SU-DHL-6 (cell line): ENCODE results near the gene ZFP36L1.

ENCODE experiments used
- H2AFZ ChIP-seq: fragments of 200-600 bp; sonication (generic); 2 replicates; pipeline ENCODE4 v1.6.1; 2014; ENCODE audit warnings: low read depth, mild to moderate bottlenecking, moderate library complexity, mixed read lengths, antibody characterized with exemption, low read length; ENCODE audit not compliant: severe bottlenecking
- H3F3A ChIP-seq: fragments of 200-600 bp; shearing (Covaris generic); 2 replicates; pipeline ENCODE4 v1.6.0; 2016; ENCODE audit warnings: antibody characterized with exemption, mild to moderate bottlenecking; ENCODE audit not compliant: insufficient read depth
- H3K27ac ChIP-seq: fragments of 200-600 bp; sonication (generic); 2 replicates; pipeline ENCODE4 v1.5.1; 2016; ENCODE audit warnings: low read depth, mild to moderate bottlenecking, low read length, moderate library complexity, mixed read lengths
- H3K27me3 ChIP-seq: fragments of 200-600 bp; sonication (generic), shearing (Covaris generic); 2 replicates; pipeline ENCODE4 v1.6.0; 2014; ENCODE audit warnings: mild to moderate bottlenecking, low read length
- H3K36me3 ChIP-seq: fragments of 200-600 bp; sonication (generic); 2 replicates; pipeline ENCODE4 v1.6.1; 2014; ENCODE audit warnings: mild to moderate bottlenecking, low read length, mixed read lengths
- H3K4me2 ChIP-seq: fragments of 300-600, 200-600 bp; shearing (Covaris generic), sonication (generic); 2 replicates; pipeline ENCODE4 v1.6.0; 2014; ENCODE audit warnings: low read length, low read depth, mild to moderate bottlenecking; ENCODE audit not compliant: poor library complexity, severe bottlenecking
- H3K4me3 ChIP-seq: fragments of 200-600 bp; sonication (generic); 2 replicates; pipeline ENCODE4 v1.5.1; 2014; ENCODE audit warnings: antibody characterized with exemption, low read length, mild to moderate bottlenecking, mixed read lengths; ENCODE audit not compliant: insufficient read depth, poor library complexity, severe bottlenecking
- H3K79me2 ChIP-seq: fragments of 200-600 bp; sonication (generic); 2 replicates; pipeline ENCODE4 v1.6.1; 2014; ENCODE audit warnings: mild to moderate bottlenecking, low read length, moderate library complexity; ENCODE audit not compliant: insufficient read depth
- H3K9ac ChIP-seq: fragments of 200-600 bp; sonication (generic); 2 replicates; pipeline ENCODE4 v1.7.0; 2014; ENCODE audit warnings: mild to moderate bottlenecking, low read length
- H3K9me2 ChIP-seq: fragments of 200-600 bp; sonication (generic); replicated peaks from 2 replicates; pipeline ENCODE4 v1.6.1; 2014; ENCODE audit warnings: low read length; ENCODE audit not compliant: insufficient read depth
- H3K9me3 ChIP-seq: fragments of 200-600 bp; sonication (generic); 2 replicates; pipeline ENCODE4 v1.6.1; 2014; ENCODE audit warnings: low read length, mixed read lengths; ENCODE audit not compliant: insufficient read depth
- H4K20me1 ChIP-seq: fragments of 200-600 bp; sonication (generic); 2 replicates; pipeline ENCODE4 v1.6.1; 2014; ENCODE audit warnings: low read depth, mild to moderate bottlenecking, antibody characterized with exemption, low read length, moderate library complexity, mixed read lengths
- CTCF ChIP-seq: fragments of 200-600 bp; sonication (generic); IDR thresholded peaks from one replicate; pipeline ENCODE4 v1.5.1; 2017; ENCODE audit warnings: antibody characterized with exemption, mild to moderate bottlenecking, low read length, moderate library complexity; ENCODE audit not compliant: insufficient read depth, poor library complexity, severe bottlenecking
- EZH2phosphoT487 ChIP-seq: fragments of 200-600 bp; sonication (generic), shearing (Covaris generic); conservative IDR thresholded peaks from 2 replicates; pipeline ENCODE4 v1.6.1; 2018; ENCODE audit warnings: mild to moderate bottlenecking, antibody characterized with exemption, low read length, moderate library complexity, mixed read lengths

ZFP36L1 gene

GRCh38 chr14:68824207-68824516, 31.3 kb upstream of the ZFP36L1 start:
- H3K79me2 ChIP-seq, result no peaks in the 10 kb centered on the region
- peak overlapping the region; percentile 7 for H2AFZ ChIP-seq
- H3K9ac ChIP-seq, result no peak overlapping the region
- no peaks in the 10 kb centered on the region for H3F3A ChIP-seq
- no peaks in the 10 kb centered on the region for H3K36me3 ChIP-seq
- H3K9me3 ChIP-seq, result no peaks in the 10 kb centered on the region
- no peak overlapping the region for H3K27ac ChIP-seq
- no peaks in the 10 kb centered on the region for H4K20me1 ChIP-seq
- no peak overlapping the region for H3K4me3 ChIP-seq
- H3K9me2 ChIP-seq, result no peaks in the 10 kb centered on the region
- no peaks in the 10 kb centered on the region for H3K27me3 ChIP-seq
- no peak for TF ChIP-seq CTCF
- no peak for TF ChIP-seq EZH2phosphoT487
- no peak overlapping the region for H3K4me2 ChIP-seq

DNA sequence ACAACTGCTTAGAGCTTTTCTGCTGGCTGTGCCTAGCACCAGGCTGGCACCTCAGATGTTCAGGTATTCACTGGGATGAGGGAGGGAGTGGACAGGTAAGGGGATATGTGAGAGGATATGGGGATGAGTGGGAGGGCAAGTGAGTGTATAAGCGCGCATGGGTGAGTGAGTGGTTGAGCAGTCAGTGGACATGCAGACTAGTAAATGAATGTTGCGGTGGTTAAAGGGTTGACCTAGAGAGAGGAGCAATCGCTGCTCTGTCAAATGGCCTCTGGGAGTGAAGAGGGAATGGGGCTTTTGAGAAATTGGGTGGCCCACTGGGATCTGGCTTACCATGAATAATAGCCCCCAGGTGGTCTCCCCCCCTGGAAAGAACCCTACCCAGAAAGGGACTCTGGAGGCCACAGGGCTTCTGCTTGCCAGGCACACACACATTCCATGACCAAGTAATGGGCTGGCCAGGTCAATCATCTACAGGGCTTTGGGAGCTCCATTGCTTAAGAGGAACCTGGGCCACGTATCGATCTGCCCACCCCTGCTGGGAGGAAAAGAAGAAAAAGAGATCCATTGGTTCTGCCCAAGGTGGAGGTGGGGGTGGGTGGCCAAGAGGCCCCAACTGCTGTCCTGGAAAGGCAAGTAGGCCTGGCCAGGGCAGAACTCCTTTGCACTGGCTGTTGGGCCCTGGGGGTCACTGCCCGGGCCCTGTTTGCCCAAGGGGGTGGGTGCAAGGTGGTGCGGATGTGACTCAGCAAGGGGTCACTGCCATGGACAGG, 30.8 kb upstream of the ZFP36L1 start:
- no peak for TF ChIP-seq CTCF
- TF ChIP-seq EZH2phosphoT487, result no peak
- 0 out of 2 replicates have a peak overlapping the region, but pooled peaks have one; percentile 7 for H3K27ac ChIP-seq
- H2AFZ ChIP-seq, result no peak overlapping the region
- no peaks in the 10 kb centered on the region for H3K9me3 ChIP-seq
- no peaks in the 10 kb centered on the region for H3K79me2 ChIP-seq
- H3K36me3 ChIP-seq, result no peaks in the 10 kb centered on the region
- H3K27me3 ChIP-seq, result no peaks in the 10 kb centered on the region
- no peak overlapping the region for H3K9ac ChIP-seq
- no peaks in the 10 kb centered on the region for H3K9me2 ChIP-seq
- H4K20me1 ChIP-seq, result no peaks in the 10 kb centered on the region
- H3F3A ChIP-seq, result no peaks in the 10 kb centered on the region
- no peak overlapping the region for H3K4me2 ChIP-seq
- H3K4me3 ChIP-seq, result no peak overlapping the region

- H3K79me2 ChIP-seq, result no peaks in the 10 kb centered on the region
- no peak overlapping the region for H3K4me3 ChIP-seq
- no peaks in the 10 kb centered on the region for H4K20me1 ChIP-seq
- H3F3A ChIP-seq, result no peaks in the 10 kb centered on the region
- no peaks in the 10 kb centered on the region for H3K27me3 ChIP-seq
- no peak for TF ChIP-seq CTCF
- H3K27ac ChIP-seq, result 0 out of 2 replicates have a peak overlapping the region, but pooled peaks have one; percentile 7
- no peaks in the 10 kb centered on the region for H3K9me3 ChIP-seq
- H3K36me3 ChIP-seq, result no peaks in the 10 kb centered on the region
- no peak overlapping the region for H2AFZ ChIP-seq
- peak overlapping the region; percentile 44; the same call in 1 of the 2 replicates for H3K9ac ChIP-seq
- H3K9me2 ChIP-seq, result no peaks in the 10 kb centered on the region
- peak overlapping the region; percentile 43 for H3K4me2 ChIP-seq
Observed at GRCh38 chr14:68822926-68823325, 30.1 kb upstream of the ZFP36L1 start.
